ENCODE data around the gene EVL. TPM values are rescaled to one million over a fixed set of nuclear protein-coding genes. Genes with fewer than 3 reads are reported as not detected.

EVL gene
- total RNA-seq, 1 donor from 2014 or later = 98.9 TPM

DNA sequence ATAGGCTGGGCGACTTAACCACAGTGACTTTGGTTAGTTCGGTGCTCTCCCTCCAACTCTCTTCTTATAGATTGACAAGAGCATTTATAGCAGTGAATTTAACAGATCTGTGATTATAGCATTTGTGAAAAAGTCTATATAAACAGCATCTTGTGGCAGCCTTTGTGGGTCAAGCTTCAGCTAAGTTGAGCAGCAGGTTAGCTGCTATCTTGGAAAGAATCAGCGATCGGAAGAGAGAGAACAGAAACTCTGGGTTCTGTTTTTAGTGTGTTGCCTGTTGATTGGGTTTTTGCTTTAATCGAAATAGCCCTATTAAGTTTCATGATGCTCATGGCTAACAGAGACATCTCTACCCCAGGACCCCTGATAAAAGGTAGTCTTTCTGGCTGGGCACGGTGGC lies 20.2 kb downstream of the EVL start:
- Mint-ChIP-seq H3K27ac (ENCODE audit: unreplicated experiment) (no peak overlapping the region), H3K36me3 (ENCODE audit: low read depth) (peaks cover 14% of the 10 kb centered on the region), H3K4me3 (ENCODE audit: unreplicated experiment) (no peak overlapping the region), H3K27me3 (ENCODE audit: low read depth) (no peaks in the 10 kb centered on the region), H3K9me3 (ENCODE audit: low read depth) (no peaks in the 10 kb centered on the region), H3K4me1 (ENCODE audit: low read depth) (peaks cover 23% of the 10 kb centered on the region)
- no peak for DNase-seq (ENCODE audit: low spot score)
- TF ChIP-seq, protein P1, sequence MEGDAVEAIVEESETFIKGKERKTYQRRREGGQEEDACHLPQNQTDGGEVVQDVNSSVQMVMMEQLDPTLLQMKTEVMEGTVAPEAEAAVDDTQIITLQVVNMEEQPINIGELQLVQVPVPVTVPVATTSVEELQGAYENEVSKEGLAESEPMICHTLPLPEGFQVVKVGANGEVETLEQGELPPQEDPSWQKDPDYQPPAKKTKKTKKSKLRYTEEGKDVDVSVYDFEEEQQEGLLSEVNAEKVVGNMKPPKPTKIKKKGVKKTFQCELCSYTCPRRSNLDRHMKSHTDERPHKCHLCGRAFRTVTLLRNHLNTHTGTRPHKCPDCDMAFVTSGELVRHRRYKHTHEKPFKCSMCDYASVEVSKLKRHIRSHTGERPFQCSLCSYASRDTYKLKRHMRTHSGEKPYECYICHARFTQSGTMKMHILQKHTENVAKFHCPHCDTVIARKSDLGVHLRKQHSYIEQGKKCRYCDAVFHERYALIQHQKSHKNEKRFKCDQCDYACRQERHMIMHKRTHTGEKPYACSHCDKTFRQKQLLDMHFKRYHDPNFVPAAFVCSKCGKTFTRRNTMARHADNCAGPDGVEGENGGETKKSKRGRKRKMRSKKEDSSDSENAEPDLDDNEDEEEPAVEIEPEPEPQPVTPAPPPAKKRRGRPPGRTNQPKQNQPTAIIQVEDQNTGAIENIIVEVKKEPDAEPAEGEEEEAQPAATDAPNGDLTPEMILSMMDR (IDR thresholded peaks at IDR 0.05) = no peak

DNA sequence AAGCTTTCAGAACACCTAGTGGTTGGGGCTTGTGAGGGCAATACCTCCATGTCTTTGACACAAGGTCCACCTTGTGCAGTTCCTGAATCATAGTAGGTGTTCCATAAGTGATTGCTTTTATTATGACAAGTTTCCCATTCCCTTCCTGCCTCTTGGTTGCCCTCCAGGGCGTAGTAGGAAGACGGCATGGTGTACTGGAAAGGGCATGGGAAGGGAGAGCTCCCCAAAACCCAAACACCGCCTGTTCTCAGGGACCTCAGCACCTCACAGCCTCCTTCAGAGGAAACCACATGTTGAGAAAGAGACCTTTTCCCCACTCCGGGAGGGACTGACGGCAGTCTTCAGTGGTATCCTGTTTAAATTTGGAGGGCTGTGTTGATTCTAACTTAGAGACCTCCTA lies 21.1 kb downstream of the EVL start:
- Mint-ChIP-seq H3K4me1 (ENCODE audit: low read depth) (peaks cover 18% of the 10 kb centered on the region), H3K27ac (ENCODE audit: unreplicated experiment) (no peak overlapping the region), H3K4me3 (ENCODE audit: unreplicated experiment) (no peak overlapping the region), H3K36me3 (ENCODE audit: low read depth) (peaks cover 14% of the 10 kb centered on the region), H3K9me3 (ENCODE audit: low read depth) (no peaks in the 10 kb centered on the region), H3K27me3 (ENCODE audit: low read depth) (no peaks in the 10 kb centered on the region)
- TF ChIP-seq, protein P1 (IDR thresholded peaks at IDR 0.05) = no peak
- DNase-seq (ENCODE audit: low spot score) = no peak

DNA sequence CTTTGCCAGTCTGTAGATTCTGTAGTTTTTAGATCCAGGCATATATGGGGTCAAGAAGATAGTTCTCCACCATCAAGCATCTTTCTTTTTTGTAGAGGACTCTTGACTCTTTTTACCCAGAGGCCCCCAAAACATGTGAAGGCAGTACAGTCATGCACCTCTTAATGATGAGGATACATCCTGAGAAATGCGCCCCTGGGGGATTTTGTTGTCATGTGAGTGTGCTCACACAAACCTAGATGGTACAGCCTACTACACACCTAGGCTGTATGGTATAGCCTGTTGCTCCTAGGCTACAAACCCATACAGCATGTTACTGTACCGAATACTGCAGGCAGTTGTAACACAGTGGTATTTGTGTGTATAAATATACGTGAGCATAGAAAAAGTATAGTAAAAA lies 23.0 kb downstream of the EVL start:
- Mint-ChIP-seq H3K36me3 (ENCODE audit: low read depth) (peaks cover 14% of the 10 kb centered on the region), H3K27me3 (ENCODE audit: low read depth) (no peaks in the 10 kb centered on the region), H3K27ac (ENCODE audit: unreplicated experiment) (no peak overlapping the region), H3K4me3 (ENCODE audit: unreplicated experiment) (no peak overlapping the region), H3K9me3 (ENCODE audit: low read depth) (no peaks in the 10 kb centered on the region), H3K4me1 (ENCODE audit: low read depth) (peaks cover 9% of the 10 kb centered on the region)
- TF ChIP-seq, protein P1 (IDR thresholded peaks at IDR 0.05) = no peak
- no peak for DNase-seq (ENCODE audit: low spot score)

DNA sequence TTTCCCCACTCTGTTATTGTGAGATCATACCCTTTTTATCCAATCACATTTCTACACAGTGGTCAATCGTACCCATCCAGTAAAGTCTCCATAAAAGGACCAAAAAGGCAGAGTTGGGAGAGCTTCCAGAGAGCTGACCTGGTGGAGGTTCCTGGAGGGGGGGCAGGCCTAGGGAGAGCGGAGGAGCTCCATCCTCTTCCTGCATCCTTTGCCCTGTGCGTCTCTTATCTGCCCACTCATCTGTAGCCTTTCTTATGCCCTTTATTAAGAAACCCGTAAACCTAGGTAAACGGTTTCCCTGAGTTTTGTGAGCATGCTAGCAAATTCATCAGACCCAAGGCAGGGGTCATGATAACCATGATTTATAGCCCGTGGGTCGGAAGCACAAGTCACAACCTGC lies 26.2 kb downstream of the EVL start:
- no peak for DNase-seq (ENCODE audit: low spot score)

DNA sequence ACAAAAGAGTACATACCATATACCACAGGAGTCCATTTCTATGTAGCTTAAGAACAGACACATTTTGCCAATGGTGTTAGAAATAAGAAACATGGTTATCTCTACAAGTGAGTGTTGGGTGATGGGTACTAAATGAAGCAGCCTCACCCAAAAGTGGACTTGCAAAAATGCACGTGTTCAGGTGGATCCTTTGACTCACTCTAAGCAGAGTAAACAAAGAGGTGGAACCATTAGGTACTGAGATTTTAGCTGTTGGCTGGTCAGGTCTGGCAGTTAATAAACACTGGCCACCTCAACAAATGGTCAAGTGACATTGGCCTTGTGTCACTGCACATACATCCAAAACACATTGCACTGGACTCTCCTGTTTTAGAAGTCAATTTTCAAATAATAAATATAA lies 27.6 kb downstream of the EVL start:
- Mint-ChIP-seq H3K36me3 (ENCODE audit: low read depth) (peaks cover 5% of the 10 kb centered on the region), H3K27me3 (ENCODE audit: low read depth) (no peaks in the 10 kb centered on the region), H3K9me3 (ENCODE audit: low read depth) (no peaks in the 10 kb centered on the region), H3K4me1 (ENCODE audit: low read depth) (peaks cover 19% of the 10 kb centered on the region), H3K27ac (ENCODE audit: unreplicated experiment) (no peak overlapping the region), H3K4me3 (ENCODE audit: unreplicated experiment) (no peak overlapping the region)
- DNase-seq (ENCODE audit: low spot score) = no peak
- TF ChIP-seq, protein P1 (IDR thresholded peaks at IDR 0.05) = no peak

More for the DNA sequence above, 26.2 kb downstream of the EVL start:
- Mint-ChIP-seq H3K36me3 (ENCODE audit: low read depth) (peaks cover 9% of the 10 kb centered on the region), H3K27me3 (ENCODE audit: low read depth) (no peaks in the 10 kb centered on the region), H3K4me3 (ENCODE audit: unreplicated experiment) (no peak overlapping the region), H3K9me3 (ENCODE audit: low read depth) (no peaks in the 10 kb centered on the region), H3K4me1 (ENCODE audit: low read depth) (peaks cover 5% of the 10 kb centered on the region), H3K27ac (ENCODE audit: unreplicated experiment) (no peak overlapping the region)
- TF ChIP-seq, protein P1 (IDR thresholded peaks at IDR 0.05) = no peak

Data from chondrocyte (in vitro differentiated cells).